NCI-H2171 treated with DMSO at 0.1 percent for 48 hours (cell line): ENCODE results near the gene CSTPP1.
"Not testable (repeated sequence)": the region's sequence is repeated elsewhere in the genome, so short reads cannot be mapped to it uniquely, and the experiment has no call there.

ENCODE experiments used
- DNase-seq: peaks from one replicate; lab custom pipeline; 2025; lab: John Stamatoyannopoulos, UW

Gene CSTPP1

GRCh38 chr11:47099918-47100315 is 163.4 kb downstream of the CSTPP1 start:
- DNase-seq, result no peak

DNA sequence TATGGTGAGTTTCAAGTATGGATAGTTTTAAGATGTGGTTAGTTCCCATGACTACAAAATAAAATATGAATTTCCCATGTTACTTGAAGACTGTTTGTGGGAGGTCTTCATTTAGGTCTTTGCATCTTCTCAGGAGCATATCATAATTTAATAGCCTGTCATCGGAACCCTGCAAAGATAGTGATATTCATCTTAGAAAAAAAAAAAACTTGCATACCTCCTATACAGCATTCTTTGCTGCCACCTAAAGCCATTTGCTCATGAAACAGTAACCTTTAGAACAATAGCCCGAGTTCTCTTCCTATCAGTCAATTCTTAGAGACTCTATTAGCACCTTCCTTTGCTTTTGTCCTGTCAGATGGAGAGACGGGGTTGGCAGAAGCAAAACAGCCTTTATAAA is 164.8 kb downstream of the CSTPP1 start:
- no peak for DNase-seq

DNA sequence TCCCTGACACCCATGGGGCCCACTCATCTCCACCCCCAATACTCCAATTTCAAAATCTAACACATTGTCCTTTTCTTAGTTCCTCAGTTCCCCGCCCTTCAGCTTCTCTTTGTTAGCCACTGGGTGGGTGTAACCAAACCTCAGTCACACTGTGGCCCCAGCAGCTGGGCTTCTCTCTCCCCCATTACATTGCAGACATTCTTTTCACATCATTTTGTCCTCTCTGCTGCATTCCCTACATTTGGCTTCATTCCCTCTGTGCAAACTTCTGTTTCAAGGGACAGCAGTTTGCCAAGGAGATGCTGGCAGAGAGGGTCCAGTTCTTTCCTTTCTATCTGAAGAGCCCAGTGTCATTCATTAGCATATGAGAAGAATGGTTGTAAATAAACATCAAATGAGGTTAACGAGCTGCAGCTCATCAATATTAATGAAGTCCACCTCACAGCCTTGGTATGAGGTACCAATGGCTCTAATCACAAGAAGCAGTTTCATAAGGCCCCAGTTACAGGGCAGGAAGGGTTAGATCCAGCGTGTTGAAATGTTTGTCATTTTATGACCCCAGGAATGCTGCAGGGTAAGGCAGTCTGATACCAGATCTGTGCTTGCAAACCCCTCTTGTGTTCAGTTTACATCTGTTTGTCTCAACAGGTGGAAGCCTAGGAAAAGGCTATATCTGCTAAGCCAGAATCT is 167.8 kb downstream of the CSTPP1 start:
- no peak for DNase-seq

- no peak for DNase-seq
Measured at GRCh38 chr11:47105541-47105940, 169.0 kb downstream of the CSTPP1 start.

GRCh38 chr11:47105974-47106373 is 169.4 kb downstream of the CSTPP1 start:
- no peak for DNase-seq

- DNase-seq, result no peak
Measured at GRCh38 chr11:47106798-47107411, 170.3 kb downstream of the CSTPP1 start.

- DNase-seq, result no peak
Measured at GRCh38 chr11:47107744-47108143, 171.2 kb downstream of the CSTPP1 start.

DNA sequence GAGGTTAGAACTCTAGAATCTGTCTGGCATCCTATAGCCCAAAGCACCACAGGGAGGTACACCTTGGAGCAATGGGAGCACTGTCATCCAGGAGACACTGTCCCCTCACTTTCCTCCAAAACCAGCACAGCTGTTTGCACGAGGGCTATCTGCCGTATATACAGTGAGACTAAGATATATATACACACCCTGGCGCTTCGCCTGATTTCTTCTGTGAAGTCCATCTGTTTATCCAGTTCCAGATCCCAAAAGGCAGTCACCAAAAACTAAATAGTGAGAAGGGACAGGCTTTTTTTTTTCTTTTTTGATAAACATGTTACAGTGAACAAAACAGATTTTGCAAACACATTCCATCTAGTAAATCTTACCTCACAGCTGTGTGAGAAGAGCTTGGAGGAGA is 171.7 kb downstream of the CSTPP1 start:
- no peak for DNase-seq

GRCh38 chr11:47109051-47109726 is 172.6 kb downstream of the CSTPP1 start:
- no peak for DNase-seq

- no peak for DNase-seq
Measured at GRCh38 chr11:47109727-47110246, 173.2 kb downstream of the CSTPP1 start.

DNA sequence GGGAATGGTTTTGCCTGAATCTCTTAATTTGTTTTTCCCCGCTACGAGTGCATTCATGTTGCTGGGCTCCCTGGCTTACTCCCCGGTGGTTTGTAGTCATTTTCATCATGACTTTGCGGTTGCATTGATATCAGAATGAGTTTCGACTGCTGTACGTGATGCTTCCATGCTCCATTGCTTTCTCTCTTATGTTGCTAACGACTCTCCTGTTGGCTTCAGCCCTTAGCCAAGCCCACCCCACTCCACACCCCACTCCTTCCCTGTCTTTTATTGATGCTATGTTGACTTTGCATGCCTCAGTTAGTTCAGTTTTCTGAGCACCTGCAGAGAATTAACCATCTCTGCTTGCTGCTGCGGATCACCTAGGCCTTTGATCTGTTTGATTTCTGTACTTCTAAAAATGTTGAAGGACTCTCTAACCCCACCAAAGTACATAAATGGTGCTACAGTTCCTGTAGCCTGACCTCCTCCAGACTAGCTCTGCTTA is 174.8 kb downstream of the CSTPP1 start:
- DNase-seq, result no peak

DNA sequence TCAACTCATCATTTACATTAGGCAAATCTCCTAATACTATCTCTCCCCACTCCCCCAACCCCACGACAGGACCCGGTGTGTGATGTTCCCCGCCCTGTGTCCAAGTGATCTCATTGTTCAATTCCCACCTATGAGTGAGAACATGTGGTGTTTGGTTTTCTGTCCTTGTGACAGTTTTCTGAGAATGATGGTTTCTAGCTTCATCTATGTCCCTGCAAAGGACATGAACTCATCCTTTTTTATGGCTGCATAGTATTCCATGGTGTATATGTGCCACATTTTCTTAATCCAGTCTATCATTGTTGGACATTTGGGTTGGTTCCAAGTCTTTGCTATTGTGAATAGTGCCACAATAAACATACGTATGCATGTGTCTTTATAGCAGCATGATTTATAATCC is 176.4 kb downstream of the CSTPP1 start:
- not testable (repeated sequence) for DNase-seq

- DNase-seq, result peak; percentile 89
Measured at GRCh38 chr11:47118958-47119688, 182.6 kb downstream of the CSTPP1 start.

DNA sequence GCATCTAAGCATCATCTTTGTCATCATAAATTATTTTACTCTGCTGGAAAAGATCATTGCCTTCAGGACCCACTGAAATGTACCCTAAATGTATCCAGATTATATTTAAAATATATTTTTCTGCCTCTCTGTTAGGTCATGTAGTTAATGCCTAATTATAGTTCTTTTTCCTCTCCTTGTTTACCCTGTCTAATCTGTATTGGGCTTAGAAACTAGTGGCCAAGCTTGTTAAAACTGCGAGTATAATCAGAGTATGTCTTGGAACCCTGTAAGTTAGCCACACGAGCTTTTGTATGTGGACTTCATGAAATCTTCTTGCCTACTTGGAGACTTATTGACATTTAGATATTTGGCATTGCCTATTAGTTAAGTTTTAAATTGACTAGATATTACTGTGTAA is 184.5 kb downstream of the CSTPP1 start:
- no peak for DNase-seq

DNA sequence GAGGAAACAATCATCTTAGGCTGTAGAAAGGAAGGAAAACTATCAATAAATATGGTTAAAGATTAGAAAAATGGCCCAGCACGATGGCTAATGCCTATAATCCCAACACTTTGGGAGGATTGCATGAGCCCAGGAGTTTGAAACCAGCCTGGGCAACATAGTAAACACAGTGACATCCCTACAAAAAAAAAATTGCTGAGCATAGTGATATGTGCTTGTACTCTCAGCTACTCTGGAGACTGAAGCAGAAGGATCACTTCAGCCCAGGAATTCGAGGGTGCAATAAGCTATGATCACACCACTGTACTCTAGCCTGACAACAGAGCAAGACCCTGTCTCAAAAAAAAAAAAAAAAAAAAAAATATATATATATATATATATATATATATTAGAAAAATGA is 185.2 kb downstream of the CSTPP1 start:
- DNase-seq, result no peak

- DNase-seq, result no peak
Measured at GRCh38 chr11:47123094-47123493, 186.5 kb downstream of the CSTPP1 start.

DNA sequence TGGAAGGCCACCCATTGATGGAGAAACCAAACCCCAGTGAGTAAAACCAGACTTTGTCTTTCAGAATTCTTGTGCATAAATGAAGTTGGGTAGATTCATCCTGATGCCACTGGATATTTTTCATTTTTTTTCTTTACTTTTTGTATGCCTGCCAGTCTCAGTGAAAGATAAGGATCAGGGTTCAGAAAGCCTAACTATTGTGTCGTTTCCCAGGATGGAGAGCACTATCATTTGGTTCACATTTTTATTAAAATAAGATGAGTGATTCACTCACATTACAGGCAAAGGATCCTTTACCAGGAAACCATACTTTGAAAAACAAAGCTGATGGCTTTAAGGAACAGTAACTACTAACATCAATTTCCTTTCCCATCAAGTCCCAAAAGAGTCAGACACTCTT is 188.1 kb downstream of the CSTPP1 start:
- no peak for DNase-seq

GRCh38 chr11:47125083-47125482 is 188.5 kb downstream of the CSTPP1 start:
- DNase-seq, result no peak

- no peak for DNase-seq
Measured at GRCh38 chr11:47127213-47127612, 190.7 kb downstream of the CSTPP1 start.

- no peak for DNase-seq
Measured at GRCh38 chr11:47130543-47130942, 194.0 kb downstream of the CSTPP1 start.

DNA sequence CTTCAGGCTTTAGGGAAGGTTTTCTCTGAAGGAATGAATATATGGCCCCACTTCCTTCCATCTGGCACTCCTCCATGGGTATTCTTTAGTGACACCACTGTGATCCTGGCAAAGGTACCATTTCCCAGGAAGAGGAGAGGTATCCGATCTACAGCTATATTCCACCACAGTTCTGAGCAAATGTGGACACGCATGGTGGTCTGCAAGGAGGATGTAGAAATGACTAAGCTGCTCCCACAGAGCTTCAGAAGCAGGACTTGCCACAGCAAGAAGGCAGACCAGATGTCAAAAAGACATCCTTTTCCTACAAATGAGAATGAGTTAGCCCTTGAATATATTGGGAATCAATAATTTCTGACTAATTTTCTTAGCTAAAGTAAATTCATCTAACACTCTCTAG is 194.6 kb downstream of the CSTPP1 start:
- no peak for DNase-seq

DNA sequence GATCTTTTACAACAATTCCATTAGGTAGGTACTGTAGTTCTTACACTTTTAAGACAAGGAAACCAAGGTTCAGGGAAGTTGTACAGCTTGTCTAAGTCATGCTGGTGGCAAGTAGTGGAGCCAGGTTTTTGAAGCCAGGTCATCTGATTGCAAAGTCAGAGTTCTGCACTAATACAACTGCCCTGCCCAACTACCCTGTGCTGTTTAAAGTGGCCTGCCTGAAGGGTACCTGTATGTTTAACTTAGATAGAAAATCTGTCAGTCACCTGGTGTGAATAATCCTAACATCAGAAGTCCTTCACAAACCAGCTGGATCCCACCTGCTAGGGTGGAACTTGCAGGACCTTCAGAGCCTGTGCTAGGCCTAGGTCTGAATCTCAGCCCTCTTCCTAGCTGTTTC is 195.9 kb downstream of the CSTPP1 start:
- no peak for DNase-seq
